Lower leg skin (tissue), 3 donors: ENCODE results near the gene MSI1.

ENCODE experiments used
- POLR2A ChIP-seq, 2 donors: fragments of 450-650 bp; IDR thresholded peaks; one replicate each; pipeline ENCODE4 v1.6.1; 2016 to 2017; ENCODE audit warnings: antibody characterized with exemption in 2 of 2, mild to moderate bottlenecking in 1 of 2, moderate library complexity in 1 of 2
- TF ChIP-seq, protein P1 (sequence below), 3 donors: fragments of 450-650 bp; IDR thresholded peaks; one replicate each; pipeline ENCODE4 v1.5.1; 2016; ENCODE audit warnings: antibody characterized with exemption in 3 of 3, mild to moderate bottlenecking in 3 of 3, moderate library complexity in 2 of 3

DNA sequence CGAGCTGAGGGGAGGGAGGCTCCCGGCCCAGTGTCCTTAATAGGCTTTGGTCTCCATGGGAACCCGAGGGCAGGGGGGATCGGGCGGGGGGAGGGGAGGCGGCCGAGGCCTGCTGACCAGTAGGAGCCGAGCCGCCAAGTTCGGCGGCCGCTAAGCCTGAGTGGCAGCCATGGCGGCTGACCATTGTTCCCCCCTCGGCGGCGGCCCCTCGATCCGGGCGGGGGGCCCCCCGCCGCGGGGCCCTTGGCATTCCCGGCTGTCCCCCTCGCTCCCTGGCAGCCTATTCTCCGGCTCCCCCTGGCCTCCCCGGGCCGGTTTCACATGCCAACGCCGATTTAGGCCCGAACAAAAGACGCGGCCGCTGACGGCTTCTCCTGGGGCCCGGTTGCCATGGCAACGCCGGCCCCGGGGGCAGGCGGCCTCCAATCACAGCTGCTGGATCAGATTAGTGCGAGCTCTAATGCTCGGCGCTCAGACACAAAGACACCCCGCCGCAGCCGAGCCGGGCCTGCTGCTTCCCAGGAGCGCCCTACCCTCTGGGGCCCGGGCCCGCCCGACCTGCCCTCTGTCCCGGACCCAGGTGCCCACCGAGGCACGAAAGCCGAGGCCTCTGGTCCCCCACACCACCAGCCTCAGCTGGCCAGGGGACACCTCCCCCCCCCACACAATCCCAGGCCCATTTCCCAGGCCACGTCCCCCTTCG lies 7.3 kb downstream of the MSI1 start:
- TF ChIP-seq, protein P1, sequence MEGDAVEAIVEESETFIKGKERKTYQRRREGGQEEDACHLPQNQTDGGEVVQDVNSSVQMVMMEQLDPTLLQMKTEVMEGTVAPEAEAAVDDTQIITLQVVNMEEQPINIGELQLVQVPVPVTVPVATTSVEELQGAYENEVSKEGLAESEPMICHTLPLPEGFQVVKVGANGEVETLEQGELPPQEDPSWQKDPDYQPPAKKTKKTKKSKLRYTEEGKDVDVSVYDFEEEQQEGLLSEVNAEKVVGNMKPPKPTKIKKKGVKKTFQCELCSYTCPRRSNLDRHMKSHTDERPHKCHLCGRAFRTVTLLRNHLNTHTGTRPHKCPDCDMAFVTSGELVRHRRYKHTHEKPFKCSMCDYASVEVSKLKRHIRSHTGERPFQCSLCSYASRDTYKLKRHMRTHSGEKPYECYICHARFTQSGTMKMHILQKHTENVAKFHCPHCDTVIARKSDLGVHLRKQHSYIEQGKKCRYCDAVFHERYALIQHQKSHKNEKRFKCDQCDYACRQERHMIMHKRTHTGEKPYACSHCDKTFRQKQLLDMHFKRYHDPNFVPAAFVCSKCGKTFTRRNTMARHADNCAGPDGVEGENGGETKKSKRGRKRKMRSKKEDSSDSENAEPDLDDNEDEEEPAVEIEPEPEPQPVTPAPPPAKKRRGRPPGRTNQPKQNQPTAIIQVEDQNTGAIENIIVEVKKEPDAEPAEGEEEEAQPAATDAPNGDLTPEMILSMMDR (IDR thresholded peaks at IDR 0.05), result no peak
- no peak for TF ChIP-seq POLR2A (IDR thresholded peaks at IDR 0.05)
